NCI-H446 treated with DMSO at 0.1 percent for 48 hours (cell line): ENCODE data around the gene CEP85L.

Experiments
- DNase-seq: peaks from one replicate; lab custom pipeline; 2025; lab: John Stamatoyannopoulos, UW

The CEP85L gene

GRCh38 chr6:118621799-118622470, 29.5 kb downstream of the CEP85L start:
- DNase-seq = no peak

GRCh38 chr6:118620202-118620601, 31.2 kb downstream of the CEP85L start:
- no peak for DNase-seq

- DNase-seq = no peak
These were observed 32.6 kb downstream of the CEP85L start for GRCh38 chr6:118618676-118619377.

GRCh38 chr6:118617417-118617816, 34.0 kb downstream of the CEP85L start:
- DNase-seq = no peak

- DNase-seq = no peak
These were observed 40.1 kb downstream of the CEP85L start for GRCh38 chr6:118611334-118611733.

- no peak for DNase-seq
These were observed 44.5 kb downstream of the CEP85L start for GRCh38 chr6:118606858-118607257.

GRCh38 chr6:118606268-118606667, 45.1 kb downstream of the CEP85L start:
- DNase-seq = no peak

- DNase-seq = no peak
These were observed 48.0 kb downstream of the CEP85L start for GRCh38 chr6:118603372-118603771.

- no peak for DNase-seq
These were observed 49.1 kb downstream of the CEP85L start for GRCh38 chr6:118602300-118602699.

GRCh38 chr6:118598324-118598723, 53.1 kb downstream of the CEP85L start:
- DNase-seq = no peak

GRCh38 chr6:118597636-118598035, 53.8 kb downstream of the CEP85L start:
- DNase-seq = no peak

- no peak for DNase-seq
These were observed 54.5 kb downstream of the CEP85L start for GRCh38 chr6:118596774-118597320.

GRCh38 chr6:118594877-118595276, 56.5 kb downstream of the CEP85L start:
- no peak for DNase-seq

- DNase-seq = no peak
These were observed 59.5 kb downstream of the CEP85L start for GRCh38 chr6:118591897-118592296.

GRCh38 chr6:118589649-118590365, 61.6 kb downstream of the CEP85L start:
- DNase-seq = no peak

- no peak for DNase-seq
These were observed 62.2 kb downstream of the CEP85L start for GRCh38 chr6:118589186-118589585.

- DNase-seq = no peak
These were observed 62.8 kb downstream of the CEP85L start for GRCh38 chr6:118588626-118589025.

GRCh38 chr6:118586746-118587485, 64.5 kb downstream of the CEP85L start:
- DNase-seq = no peak

GRCh38 chr6:118584911-118585310, 66.5 kb downstream of the CEP85L start:
- no peak for DNase-seq

GRCh38 chr6:118581489-118581959, 69.9 kb downstream of the CEP85L start:
- DNase-seq = no peak

GRCh38 chr6:118580585-118581419, 70.6 kb downstream of the CEP85L start:
- DNase-seq = no peak
